Smooth muscle cell (in vitro differentiated cells): ENCODE results near the gene CEP43. TPM values are rescaled to one million over a fixed set of nuclear protein-coding genes. Genes with fewer than 3 reads are reported as not detected.
A peak's percentile ranks its signal among the peaks of the same experiment; 100 is the strongest.

Experiments used
- DNase-seq: peaks from one replicate; lab custom pipeline; 2025; ENCODE audit not compliant: unreplicated experiment; lab: John Stamatoyannopoulos, UW
- H2AFZ ChIP-seq: fragments of 200-600 bp; sonication (generic); 2 replicates; pipeline ENCODE4 v1.6.0; 2016; ENCODE audit warnings: antibody characterized with exemption, low read depth, mild to moderate bottlenecking
- H3F3A ChIP-seq: fragments of 200-600 bp; sonication (generic); 2 replicates; pipeline ENCODE4 v1.6.0; 2017; ENCODE audit warnings: antibody characterized with exemption, low read depth
- H3K27ac ChIP-seq: fragments of 200-600 bp; sonication (generic); 2 replicates; pipeline ENCODE4 v1.5.1; 2016; ENCODE audit warnings: low read depth, mild to moderate bottlenecking
- H3K27me3 ChIP-seq: fragments of 200-600 bp; sonication (generic); 2 replicates; pipeline ENCODE4 v1.6.1; 2016; ENCODE audit warnings: low read depth, mild to moderate bottlenecking
- H3K36me3 ChIP-seq: fragments of 200-600 bp; sonication (generic); 2 replicates; pipeline ENCODE4 v1.5.1; 2016; ENCODE audit warnings: low read depth
- H3K4me1 ChIP-seq: fragments of 200-600 bp; sonication (generic); 2 replicates; pipeline ENCODE4 v1.5.1; 2016; ENCODE audit warnings: low read depth
- H3K4me2 ChIP-seq: fragments of 200-600 bp; sonication (generic); 2 replicates; pipeline ENCODE4 v1.6.0; 2016; ENCODE audit warnings: mild to moderate bottlenecking
- H3K4me3 ChIP-seq: fragments of 200-600 bp; sonication (generic); 2 replicates; pipeline ENCODE4 v1.5.1; 2016; ENCODE audit warnings: mild to moderate bottlenecking
- H3K79me2 ChIP-seq: fragments of 200-600 bp; sonication (generic); 2 replicates; pipeline ENCODE4 v1.6.0; 2016; ENCODE audit warnings: low read depth, mild to moderate bottlenecking
- H3K9ac ChIP-seq: fragments of 200-600 bp; sonication (generic); 2 replicates; pipeline ENCODE4 v1.6.0; 2016; ENCODE audit warnings: low read depth
- H3K9me3 ChIP-seq: fragments of 200-600 bp; sonication (generic); replicated peaks from 2 replicates; pipeline ENCODE4 v1.5.1; 2016; ENCODE audit warnings: low read depth
- H4K20me1 ChIP-seq: fragments of 200-600 bp; sonication (generic); 2 replicates; pipeline ENCODE4 v1.6.0; 2016; ENCODE audit warnings: low read depth
- WGBS: methylation state at CpG from one replicate; pipeline ENCODE4 v1.1.7; 2016; ENCODE audit warnings: low lambda C conversion rate; 5-methylcytosine and 5-hydroxymethylcytosine counted together
- polyA plus RNA-seq: library from polyadenylated mRNA; unstranded; fragments of >200 nt; fragmentation: Nextera tagmentation; extraction: Ambion mirVana; gene quantifications from 2 replicates; pipeline ENCODE4 v1.2.1, GENCODE V29; 2016
- total RNA-seq: library from RNA; depleted of rRNA; stranded (reverse); fragments of >200 nt; gene quantifications from 2 replicates; pipeline ENCODE4 v1.2.3, GENCODE V29; 2014
- TF ChIP-seq, protein P1 (sequence below): fragments of 200-600 bp; sonication (generic); IDR thresholded peaks from 2 replicates; pipeline ENCODE4 v1.5.1; 2017; ENCODE audit warnings: borderline replicate concordance, mild to moderate bottlenecking, antibody characterized with exemption; ENCODE audit not compliant: insufficient read depth, poor library complexity, severe bottlenecking

Gene CEP43
- total and polyA plus RNA-seq, 2 experiments from 2014 or later: 13.2 to 16.0 TPM

DNA sequence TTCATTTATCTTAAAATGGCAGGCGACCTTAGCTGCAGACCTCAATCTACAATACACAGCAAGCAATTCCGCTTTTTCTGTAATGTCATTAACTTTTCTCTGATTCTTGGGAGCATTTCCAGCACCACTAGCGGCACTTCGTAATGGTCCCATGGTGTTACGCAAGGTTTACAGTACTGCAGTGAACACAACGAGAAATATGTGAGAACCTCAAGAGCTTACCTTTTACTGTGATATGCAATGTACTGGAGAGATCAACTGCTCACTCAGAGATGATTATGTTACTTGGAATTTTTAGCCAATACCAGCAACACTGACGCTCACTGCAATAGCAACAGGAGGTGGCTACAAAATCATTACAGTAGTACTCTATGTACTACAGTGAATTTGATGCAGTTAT, 2.8 kb upstream of the CEP43 start:
- Histone ChIP-seq H3K9ac (no peak overlapping the region), H3K27ac (peak overlapping the region; percentile 10), H3K4me2 (no peak overlapping the region), H3K36me3 (no peaks in the 10 kb centered on the region), H3K9me3 (no peaks in the 10 kb centered on the region), H4K20me1 (peaks cover 3% of the 10 kb centered on the region), H3F3A (no peaks in the 10 kb centered on the region), H3K4me3 (no peak overlapping the region), H2AFZ (no peak overlapping the region), H3K4me1 (peaks cover 11% of the 10 kb centered on the region), H3K79me2 (peaks cover 20% of the 10 kb centered on the region), H3K27me3 (no peaks in the 10 kb centered on the region)
- TF ChIP-seq, protein P1, sequence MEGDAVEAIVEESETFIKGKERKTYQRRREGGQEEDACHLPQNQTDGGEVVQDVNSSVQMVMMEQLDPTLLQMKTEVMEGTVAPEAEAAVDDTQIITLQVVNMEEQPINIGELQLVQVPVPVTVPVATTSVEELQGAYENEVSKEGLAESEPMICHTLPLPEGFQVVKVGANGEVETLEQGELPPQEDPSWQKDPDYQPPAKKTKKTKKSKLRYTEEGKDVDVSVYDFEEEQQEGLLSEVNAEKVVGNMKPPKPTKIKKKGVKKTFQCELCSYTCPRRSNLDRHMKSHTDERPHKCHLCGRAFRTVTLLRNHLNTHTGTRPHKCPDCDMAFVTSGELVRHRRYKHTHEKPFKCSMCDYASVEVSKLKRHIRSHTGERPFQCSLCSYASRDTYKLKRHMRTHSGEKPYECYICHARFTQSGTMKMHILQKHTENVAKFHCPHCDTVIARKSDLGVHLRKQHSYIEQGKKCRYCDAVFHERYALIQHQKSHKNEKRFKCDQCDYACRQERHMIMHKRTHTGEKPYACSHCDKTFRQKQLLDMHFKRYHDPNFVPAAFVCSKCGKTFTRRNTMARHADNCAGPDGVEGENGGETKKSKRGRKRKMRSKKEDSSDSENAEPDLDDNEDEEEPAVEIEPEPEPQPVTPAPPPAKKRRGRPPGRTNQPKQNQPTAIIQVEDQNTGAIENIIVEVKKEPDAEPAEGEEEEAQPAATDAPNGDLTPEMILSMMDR: no peak
- WGBS: 71% methylated on average over 7 of the region's 7 CpGs
- no peak for DNase-seq

DNA sequence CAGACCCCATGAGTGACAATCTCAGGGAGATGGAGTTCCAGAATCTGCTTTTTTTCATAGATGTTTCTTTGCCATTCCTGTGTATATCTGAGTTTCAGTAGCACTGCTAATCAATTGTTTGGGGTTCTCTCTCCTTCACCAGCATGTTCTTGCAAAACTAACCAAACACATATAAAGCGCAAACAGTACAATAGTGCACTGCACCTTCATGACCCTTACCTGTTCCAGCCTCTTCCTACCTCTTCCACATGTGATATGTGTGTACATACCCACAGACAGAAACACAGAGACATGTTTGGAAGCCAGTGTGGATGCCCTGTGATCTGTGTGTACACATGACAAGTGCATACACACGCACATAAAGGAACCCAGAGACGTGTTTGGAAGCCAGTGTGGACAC, 1.8 kb upstream of the CEP43 start:
- peaks cover 20% of the 10 kb centered on the region for H3K79me2 ChIP-seq
- no peaks in the 10 kb centered on the region for H3F3A ChIP-seq
- no peak overlapping the region for H2AFZ ChIP-seq
- H3K27ac ChIP-seq: no peak overlapping the region
- no peak overlapping the region for H3K4me3 ChIP-seq
- no peak overlapping the region for H3K4me2 ChIP-seq
- 75% methylated on average over 3 of the region's 3 CpGs for WGBS
- peaks cover 11% of the 10 kb centered on the region for H3K4me1 ChIP-seq
- no peaks in the 10 kb centered on the region for H3K36me3 ChIP-seq
- H3K9ac ChIP-seq: no peak overlapping the region
- DNase-seq: no peak
- peaks cover 3% of the 10 kb centered on the region for H4K20me1 ChIP-seq
- H3K27me3 ChIP-seq: no peaks in the 10 kb centered on the region
- TF ChIP-seq, protein P1: no peak
- H3K9me3 ChIP-seq: no peaks in the 10 kb centered on the region

DNA sequence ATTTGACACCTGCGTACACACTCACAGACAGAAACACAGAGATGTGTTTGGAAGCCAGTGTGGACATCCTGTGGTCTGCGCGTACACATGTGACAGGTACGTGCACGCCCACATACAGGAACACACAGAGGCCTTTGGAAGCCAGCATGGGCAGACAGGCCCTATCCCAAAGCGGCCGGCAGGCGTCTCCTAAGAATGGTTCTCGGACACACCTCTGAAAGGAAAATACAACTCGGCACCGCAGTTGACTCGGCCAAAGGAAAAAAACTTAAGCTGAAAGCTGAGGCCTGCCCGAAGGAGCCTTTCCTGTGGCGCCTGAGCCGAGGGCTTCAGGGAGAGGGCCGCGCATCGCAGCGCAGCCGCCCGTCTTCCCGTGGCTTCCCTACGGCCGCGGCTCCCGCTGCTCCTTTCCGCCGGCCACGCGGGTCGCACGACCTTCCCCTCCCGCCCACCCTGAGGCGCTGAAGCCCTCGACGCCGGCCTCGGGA, 1.4 kb upstream of the CEP43 start:
- Histone ChIP-seq H3K79me2 (peaks cover 24% of the 10 kb centered on the region), H3K9ac (peak overlapping the region; percentile 84), H3K27me3 (no peaks in the 10 kb centered on the region), H3K4me3 (peak overlapping the region; percentile 86), H3K9me3 (no peaks in the 10 kb centered on the region), H2AFZ (peak overlapping the region; percentile 93), H3K4me2 (peak overlapping the region; percentile 99), H3K27ac (peak overlapping the region; percentile 76), H3F3A (no peaks in the 10 kb centered on the region), H3K4me1 (peaks cover 11% of the 10 kb centered on the region), H3K36me3 (no peaks in the 10 kb centered on the region), H4K20me1 (peaks cover 3% of the 10 kb centered on the region)
- peak; percentile 48 for DNase-seq
- WGBS: 8% methylated on average over 32 of the region's 38 CpGs
- TF ChIP-seq, protein P1: peak; percentile 24

DNA sequence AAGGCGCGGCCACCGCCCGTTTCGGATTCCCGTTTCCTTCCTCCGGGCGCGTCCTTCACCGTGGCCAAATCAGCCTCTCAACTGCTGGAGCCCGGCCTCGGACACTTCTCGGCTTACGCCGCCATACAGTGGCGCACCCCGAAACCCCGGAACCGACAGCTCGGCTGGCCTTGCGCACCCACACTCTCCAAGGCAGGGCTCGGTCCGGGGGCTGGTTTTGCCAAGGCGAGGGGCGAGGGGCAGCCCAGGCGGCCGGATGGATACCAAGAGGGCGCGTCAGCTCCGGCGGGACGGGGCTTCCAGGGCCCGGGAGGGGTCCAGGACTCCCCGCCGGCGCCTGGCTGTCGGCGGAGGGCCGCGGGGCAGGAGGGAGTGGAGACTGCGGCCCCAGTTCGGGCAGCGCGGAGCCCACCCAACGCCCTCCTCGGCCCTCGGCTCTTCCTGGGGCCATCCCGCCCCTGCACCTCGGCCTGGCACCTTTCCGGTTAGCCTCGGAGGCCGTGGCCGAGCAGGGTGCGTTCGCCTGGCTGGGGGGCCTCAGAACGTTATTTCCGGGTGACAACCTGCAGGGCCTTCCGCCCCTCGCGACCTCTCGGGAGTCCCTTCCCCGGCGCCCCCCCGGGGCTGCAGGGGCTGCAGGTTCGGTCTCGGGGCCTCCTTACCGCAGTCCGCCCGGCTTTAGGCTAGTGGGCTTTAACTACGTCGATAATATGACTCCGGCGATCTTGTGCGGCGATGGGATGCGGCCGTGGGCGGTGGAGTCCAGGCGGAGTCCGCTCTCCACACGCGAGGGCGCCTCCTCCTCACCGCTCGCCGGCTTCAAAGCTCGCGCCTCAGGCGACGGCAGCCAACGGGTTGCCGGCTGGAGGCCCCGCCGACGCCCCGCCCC, 697 bp upstream of the CEP43 start:
- peak overlapping the region; percentile 86 for H3K4me3 ChIP-seq
- no peaks in the 10 kb centered on the region for H3F3A ChIP-seq
- H3K4me1 ChIP-seq: peaks cover 11% of the 10 kb centered on the region
- H3K27ac ChIP-seq: peak overlapping the region; percentile 76
- H4K20me1 ChIP-seq: peaks cover 3% of the 10 kb centered on the region
- no peaks in the 10 kb centered on the region for H3K9me3 ChIP-seq
- H3K9ac ChIP-seq: peak overlapping the region; percentile 84
- H2AFZ ChIP-seq: peak overlapping the region; percentile 93
- TF ChIP-seq, protein P1: no peak
- H3K4me2 ChIP-seq: peak overlapping the region; percentile 99
- WGBS: 2% methylated on average over 53 of the region's 96 CpGs
- DNase-seq: peak; percentile 48
- peaks cover 27% of the 10 kb centered on the region for H3K79me2 ChIP-seq
- peaks cover under 1% of the 10 kb centered on the region for H3K36me3 ChIP-seq
- H3K27me3 ChIP-seq: no peaks in the 10 kb centered on the region
